ENCODE measurements around the gene CNKSR3.
"Not testable (repeated sequence)": the region's sequence is repeated elsewhere in the genome, so short reads cannot be mapped to it uniquely, and the experiment has no call there.

The CNKSR3 gene

DNA sequence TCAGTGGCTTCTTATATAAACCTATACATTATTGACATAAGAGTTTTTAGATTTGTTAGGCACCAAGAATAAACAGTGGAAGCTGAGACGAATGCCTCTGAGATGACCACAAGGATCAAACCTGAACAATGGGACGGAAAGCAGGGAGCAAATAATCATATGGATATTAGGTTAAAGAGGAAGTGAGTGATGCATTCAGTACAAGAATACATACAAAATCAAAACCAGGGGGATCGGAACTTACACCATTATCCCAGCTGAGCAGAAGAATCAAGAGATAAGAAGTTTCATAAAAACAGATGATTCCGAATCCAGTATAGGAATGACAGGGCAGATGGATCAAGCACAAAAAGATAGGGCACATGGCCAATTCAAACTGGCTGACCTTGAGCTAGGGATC is 21.9 kb upstream of the CNKSR3 start:
- no peak overlapping the region for H3K4me3 ChIP-seq (ENCODE audit: low read length)
- DNase-seq (ENCODE audit: low read depth, low spot score), result no peak

DNA sequence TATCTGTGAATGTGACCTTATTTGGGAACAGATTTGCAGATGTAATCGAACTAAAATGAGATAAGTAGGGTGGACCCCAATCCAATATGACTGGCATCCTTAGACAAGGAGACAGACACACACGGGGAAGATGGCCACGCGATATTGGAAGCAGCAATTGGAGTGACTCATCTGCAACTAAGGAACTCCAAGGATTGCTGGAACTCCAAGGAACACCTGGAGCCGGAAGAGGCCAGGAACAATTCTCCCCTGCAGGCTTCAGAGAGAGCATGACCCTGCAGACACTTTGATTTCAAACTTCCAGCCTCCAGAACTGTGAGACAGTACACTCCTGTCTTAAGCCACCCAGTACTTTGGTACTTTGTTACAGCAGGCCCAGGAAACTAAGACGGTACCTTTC is 19.5 kb upstream of the CNKSR3 start:
- no peak for DNase-seq (ENCODE audit: low read depth, low spot score)
- H3K4me3 ChIP-seq (ENCODE audit: low read length), result no peak overlapping the region

DNA sequence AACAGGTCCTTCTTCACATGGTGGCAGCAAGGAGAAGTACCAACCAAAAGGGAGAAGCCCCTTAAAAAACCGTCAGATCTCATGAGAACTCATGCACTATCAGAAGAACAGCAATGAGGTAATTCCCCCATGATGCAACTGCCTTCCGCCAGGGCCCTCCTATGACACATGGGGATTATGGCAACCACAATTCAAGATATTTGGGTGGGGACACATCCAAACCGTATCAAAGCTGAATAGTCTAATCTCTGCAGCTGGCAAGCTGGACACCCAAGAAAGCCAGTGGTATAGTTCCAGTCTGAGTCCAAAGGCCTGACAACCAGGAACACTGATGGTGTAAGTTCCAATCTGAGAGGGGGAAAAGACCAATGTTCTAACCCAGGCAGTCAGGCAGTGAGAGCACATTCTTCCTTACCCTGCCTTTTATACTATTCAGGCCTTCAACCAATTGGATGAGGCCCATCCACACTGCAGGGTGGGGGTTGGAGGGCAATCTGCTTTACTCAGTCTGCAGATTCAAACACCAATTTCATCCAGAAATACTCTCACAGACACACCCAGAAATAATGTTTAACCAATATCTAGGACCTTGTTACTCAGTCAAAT is 17.9 kb upstream of the CNKSR3 start:
- H3K4me3 ChIP-seq (ENCODE audit: low read length), result no peak overlapping the region
- DNase-seq (ENCODE audit: low read depth, low spot score), result no peak

DNA sequence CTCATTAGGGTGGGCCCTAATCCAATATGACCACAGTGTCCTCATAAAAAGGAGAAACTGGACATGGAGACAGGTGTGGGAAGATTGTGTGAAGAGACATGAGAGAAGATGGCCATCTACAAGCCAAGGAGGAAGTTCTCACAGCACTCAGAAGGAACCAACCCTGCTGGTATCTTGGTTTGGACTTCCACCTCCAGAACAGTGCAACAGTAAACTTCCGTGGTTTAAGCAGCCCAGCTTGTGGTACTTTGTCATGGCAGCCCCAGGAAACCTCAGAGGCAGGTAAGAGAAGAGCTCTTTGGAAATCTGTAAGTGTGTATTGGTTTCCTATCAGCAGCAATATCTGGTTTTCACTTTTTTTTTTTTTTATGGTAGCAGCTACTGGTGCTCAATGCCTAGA is 16.5 kb upstream of the CNKSR3 start:
- H3K4me3 ChIP-seq (ENCODE audit: low read length), result no peak overlapping the region
- no peak for DNase-seq (ENCODE audit: low read depth, low spot score)

DNA sequence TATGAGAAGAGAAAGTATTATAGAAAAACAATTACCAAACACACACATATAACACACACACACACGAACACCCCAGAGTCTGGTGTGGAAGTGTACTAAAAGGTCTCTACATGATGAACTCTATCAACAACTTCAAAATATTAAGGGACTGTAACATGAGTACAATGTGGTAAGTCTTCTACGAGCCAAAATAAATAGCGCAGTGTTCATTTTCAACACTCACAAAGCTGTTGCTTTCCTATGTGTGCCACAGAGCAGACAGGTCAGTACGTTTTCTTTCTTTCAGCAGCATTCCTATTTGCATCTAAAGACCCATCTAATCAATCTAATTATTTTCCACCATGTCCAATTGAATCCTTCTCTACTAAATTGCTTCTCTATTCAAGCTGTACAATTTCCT is 12.1 kb upstream of the CNKSR3 start:
- DNase-seq (ENCODE audit: low read depth, low spot score), result no peak
- no peak overlapping the region for H3K4me3 ChIP-seq (ENCODE audit: low read length)

DNA sequence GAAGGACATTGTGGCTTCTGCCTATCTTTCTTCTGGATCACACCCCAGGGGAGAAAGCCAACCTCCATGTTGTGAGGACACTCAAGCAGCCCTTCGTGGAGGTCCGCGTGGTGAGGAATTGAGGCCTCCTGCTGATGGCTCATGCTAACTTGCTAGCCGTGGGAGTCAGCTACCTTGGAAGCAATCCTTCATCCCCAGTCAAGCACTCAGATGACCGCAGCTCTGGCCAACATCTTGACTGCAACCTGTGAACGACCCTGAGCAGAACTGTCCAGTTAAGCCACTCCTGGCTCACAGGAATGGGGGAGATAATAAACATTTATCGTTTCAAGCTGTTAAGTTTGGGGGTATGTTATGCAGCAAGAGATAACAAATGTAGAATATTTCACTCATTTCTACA is 10.9 kb upstream of the CNKSR3 start:
- no peak overlapping the region for H3K4me3 ChIP-seq (ENCODE audit: low read length)
- no peak for DNase-seq (ENCODE audit: low read depth, low spot score)

DNA sequence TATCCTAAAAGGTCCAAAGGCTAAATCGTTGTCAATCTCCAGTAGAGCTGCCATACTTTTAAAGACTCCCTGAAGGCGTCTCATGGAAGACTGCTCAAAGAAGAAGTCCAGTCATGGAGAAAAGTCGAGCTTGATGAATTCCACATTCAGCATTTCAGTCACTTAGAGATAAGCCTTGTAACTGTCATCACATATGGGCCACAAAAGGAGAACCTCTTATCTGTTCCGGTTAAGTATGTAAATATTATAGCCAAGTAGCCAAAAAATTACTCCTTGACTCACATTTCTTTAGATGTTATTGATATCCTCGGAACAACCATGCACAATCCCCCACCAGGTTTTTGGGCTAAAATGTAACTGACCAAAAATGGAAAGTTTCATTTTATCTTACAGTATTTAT is 9.8 kb upstream of the CNKSR3 start:
- H3K4me3 ChIP-seq (ENCODE audit: low read length), result no peak overlapping the region
- no peak for DNase-seq (ENCODE audit: low read depth, low spot score)

DNA sequence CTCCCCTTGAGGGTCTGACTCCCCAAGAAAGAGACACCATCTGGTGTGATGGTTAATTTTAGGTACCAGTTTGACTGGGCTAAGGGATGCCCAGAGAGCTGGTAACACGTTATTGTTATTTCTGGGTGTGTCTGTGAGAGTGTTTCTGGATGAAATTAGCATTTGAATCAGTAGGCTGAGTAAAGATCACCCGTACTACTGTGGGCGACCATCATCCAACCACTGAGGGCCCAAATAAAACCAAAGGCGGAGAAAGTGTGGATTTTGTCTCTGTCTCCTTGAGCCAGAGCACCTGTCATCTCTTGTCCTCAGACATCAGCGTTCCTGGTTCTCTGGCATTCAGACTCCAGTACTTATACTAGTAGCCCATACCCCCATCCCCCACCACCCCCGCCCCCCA is 7.9 kb upstream of the CNKSR3 start:
- no peak overlapping the region for H3K4me3 ChIP-seq (ENCODE audit: low read length)
- DNase-seq (ENCODE audit: low read depth, low spot score), result no peak

DNA sequence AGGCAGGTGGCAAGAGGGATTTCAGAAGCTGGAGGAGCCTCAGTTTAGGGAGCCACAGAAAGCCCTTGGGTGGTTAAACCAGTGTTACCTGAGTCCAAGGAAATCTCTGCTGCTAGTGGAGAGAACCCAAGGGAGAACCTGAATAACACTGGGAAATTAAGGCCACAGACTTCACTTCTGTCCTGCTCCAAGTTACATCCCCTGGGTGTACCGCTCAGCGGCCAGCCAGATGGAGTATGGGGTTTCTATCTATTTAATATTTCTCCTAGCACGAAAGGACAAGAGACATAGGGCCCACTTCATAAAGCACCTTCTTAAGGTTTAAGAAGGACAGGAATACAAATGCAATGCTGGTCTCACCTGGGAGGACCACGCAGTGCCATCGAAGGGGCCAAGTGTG is 5.8 kb upstream of the CNKSR3 start:
- DNase-seq (ENCODE audit: low read depth, low spot score), result no peak
- no peak overlapping the region for H3K4me3 ChIP-seq (ENCODE audit: low read length)

DNA sequence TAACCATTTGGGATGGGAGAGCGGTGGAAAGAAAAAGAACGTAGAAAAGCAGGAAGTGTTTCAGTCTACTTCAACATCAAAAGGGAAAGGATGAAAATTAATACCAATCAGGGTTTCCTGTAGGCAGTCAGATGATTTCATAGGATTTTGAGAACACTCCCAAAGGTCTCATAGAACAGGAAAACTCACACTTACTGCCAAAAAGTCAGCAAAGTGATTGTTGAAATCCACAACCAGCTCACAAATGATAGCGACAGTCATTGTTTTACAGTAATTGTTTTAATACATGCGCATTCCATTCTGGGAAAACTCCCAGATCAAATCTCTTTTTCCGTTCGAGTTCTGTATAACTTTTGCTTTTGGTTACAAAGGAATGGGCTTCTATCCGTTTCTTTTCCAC is 5.3 kb upstream of the CNKSR3 start:
- H3K4me3 ChIP-seq (ENCODE audit: low read length), result no peak overlapping the region
- DNase-seq (ENCODE audit: low read depth, low spot score), result no peak

DNA sequence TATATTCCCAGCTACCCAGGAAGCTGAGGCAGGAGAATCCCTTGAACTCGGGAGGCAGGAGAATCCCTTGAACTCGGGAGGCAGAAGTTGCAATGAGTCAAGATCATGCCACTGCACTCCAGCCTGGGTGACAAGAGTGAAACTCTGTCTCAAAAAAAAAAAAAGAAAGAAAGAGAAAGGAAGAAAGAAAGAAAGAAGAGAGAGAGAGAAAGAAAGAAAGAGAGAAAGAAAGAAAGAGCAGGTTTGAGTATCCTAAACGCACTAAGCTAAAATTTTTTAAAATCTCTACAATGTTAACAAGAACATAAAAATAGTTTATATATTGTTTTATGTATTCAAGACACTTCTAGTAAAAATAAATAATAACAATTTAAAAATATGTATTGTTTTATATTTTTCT is 4.6 kb upstream of the CNKSR3 start:
- DNase-seq (ENCODE audit: low read depth, low spot score); H3K4me3 ChIP-seq (ENCODE audit: low read length): not testable (repeated sequence)

DNA sequence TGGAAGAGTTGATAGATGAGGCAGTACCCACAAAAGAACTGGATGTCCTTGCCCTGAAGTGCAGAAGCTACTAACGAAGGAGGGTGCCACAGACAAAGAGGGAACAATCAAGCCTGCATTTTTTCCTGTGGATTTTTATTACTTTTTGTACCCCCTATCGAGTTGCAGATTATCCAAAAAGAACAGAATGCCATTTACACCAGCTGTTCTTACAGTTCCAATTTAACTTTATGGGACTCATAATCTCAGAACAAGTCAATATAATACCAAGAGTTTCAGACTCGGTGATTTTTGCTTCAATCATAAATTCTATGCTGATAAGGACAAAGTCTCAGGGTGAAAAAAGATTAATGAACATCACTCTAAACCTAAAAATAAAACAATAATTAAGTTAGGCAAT is 4.0 kb upstream of the CNKSR3 start:
- H3K4me3 ChIP-seq (ENCODE audit: low read length), result no peak overlapping the region
- no peak for DNase-seq (ENCODE audit: low read depth, low spot score)

DNA sequence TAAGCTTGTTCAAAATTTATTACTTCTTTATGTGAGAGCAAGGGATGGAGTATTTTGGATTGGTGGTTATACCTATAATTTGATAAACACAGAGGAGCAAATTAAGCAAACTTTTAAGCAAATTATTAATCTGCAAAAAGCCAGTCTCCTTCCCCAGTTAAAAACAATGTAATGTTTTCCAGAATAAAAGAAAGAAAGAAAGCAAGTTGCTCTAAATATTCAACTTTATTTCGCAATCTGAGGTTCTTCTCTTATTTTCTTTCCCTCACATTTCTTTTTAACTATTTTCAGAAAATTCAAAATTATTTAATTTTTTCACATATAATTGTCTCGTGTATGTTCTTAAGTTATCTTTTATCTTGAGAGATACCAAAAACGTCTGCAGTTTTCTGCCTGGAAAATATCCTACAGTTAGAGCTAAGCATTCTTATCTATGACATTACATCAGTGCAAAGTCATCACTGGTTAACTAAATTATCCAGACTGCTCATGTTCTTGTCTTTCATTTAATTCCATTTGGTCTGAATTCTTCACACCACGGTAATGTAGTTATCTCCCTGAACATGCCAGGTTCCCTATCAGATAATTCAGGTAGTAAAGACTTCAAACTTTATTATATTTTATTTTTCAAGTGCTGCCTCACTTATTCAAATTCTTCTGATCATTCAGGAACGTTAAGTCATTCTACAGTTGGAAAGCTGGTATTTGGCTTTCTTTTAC is 3.3 kb upstream of the CNKSR3 start:
- no peak for DNase-seq (ENCODE audit: low read depth, low spot score)
- H3K4me3 ChIP-seq (ENCODE audit: low read length), result no peak overlapping the region

DNA sequence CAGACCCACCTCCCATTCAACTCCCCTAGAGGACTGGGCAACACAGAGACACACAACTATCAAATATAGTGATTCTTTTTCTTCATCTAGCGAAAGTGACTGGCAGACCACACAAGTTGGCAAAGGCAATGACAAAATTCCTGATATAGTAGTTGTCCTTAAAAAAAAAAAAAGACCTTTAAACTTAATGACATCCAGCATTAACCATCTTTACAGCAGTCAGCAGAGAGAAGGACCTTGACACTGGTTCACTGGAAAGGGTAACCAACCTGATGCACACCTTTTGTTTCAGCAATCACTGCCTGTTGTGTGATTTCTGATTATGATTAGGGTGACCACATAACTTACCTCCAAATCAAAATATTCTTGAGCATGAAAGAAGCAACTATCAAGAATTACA is 1.7 kb upstream of the CNKSR3 start:
- DNase-seq (ENCODE audit: low read depth, low spot score), result no peak
- no peak overlapping the region for H3K4me3 ChIP-seq (ENCODE audit: low read length)

DNA sequence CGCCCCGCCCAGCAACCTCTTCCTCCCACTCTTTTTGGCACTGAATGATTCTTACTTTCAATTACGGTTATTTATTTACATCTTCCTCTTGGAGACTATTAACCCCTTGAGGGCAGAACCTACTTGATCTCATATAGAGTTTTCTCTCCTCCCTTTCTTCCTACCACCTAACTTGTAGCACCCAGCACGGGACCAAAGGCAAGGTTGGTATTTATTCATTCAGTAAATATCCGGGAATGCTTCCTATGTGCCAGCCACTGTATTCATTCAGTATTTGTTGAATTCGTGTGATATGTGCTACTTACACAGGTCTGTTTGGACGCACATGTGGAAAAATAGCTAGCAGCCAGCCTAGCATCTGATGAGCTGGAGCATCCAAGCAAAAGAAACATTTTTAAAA is 1.3 kb upstream of the CNKSR3 start:
- DNase-seq (ENCODE audit: low read depth, low spot score), result no peak
- H3K4me3 ChIP-seq (ENCODE audit: low read length), result no peak overlapping the region

DNA sequence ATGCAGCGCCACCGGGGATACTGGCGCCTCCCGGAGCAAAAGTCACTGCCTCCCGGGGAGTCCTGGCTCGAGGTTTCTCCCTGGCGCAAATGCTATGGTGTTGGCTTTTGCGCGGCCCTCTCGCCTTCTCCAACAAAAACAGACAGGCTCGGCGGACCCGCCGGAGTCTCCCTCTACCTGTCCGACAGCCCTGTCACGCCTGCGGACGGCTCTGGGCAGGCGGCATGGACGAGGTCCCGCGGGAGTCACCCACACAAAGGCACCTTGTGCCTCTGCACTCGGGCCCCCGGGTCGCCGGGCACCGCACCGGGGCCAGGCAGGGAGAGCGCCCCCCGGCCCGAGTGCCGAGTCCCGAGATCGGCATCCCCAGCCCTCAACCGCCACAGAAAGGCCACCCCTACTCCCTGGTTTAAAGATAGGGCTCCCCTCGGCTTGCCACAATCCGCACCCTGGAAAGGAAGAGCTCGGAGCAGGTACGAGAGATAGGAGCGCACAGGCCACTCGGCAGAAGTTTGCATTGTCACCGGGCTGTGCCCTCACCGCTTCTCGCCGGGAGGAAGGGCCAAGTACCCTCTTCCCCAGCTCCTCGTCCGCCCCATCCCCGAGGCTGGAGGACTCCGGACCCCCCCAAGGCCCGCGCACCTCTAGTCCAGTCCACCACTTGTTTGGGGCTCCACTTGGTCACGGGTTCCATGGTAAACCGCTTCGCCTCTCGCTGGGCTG is 903 bp downstream of the CNKSR3 start:
- no peak overlapping the region for H3K4me3 ChIP-seq (ENCODE audit: low read length)
- no peak for DNase-seq (ENCODE audit: low read depth, low spot score)

DNA sequence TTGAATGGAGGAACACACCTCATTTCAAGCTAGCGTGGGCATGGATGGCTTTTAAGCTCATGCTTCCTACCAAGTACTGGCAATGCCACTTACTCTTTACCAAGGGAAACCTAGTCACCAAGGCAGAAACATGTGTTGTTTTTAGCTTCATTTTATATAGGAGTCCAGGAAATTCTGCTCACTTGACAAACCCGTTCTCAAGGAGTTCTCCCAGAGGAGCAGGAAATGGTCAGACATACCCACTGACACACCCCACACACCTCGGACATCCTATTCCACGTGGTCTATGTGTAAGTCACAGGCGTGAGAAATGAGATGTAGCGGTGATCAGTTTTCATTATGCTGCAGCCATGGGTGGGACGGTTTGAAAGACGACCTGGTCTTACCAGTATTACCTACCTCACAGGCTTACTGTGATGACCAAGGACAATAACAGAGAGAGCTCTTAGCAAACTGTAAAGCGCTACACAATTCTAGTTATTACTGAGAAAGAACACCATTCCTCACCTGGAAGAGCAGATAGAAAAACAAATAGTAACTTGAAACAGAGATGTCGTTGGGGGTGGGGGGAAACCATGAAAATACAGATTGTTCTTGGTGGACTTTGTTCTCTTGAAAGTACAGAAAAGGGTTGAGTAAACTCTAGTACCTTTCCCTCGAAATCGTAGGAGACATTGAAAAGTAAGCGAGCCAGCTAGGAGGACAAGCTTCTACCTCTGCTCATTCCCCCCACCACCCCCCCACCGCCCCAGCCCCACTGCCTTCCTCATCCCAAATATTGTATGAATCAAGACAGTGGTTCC is 1.7 kb downstream of the CNKSR3 start:
- no peak for DNase-seq (ENCODE audit: low read depth, low spot score)
- no peak overlapping the region for H3K4me3 ChIP-seq (ENCODE audit: low read length)

DNA sequence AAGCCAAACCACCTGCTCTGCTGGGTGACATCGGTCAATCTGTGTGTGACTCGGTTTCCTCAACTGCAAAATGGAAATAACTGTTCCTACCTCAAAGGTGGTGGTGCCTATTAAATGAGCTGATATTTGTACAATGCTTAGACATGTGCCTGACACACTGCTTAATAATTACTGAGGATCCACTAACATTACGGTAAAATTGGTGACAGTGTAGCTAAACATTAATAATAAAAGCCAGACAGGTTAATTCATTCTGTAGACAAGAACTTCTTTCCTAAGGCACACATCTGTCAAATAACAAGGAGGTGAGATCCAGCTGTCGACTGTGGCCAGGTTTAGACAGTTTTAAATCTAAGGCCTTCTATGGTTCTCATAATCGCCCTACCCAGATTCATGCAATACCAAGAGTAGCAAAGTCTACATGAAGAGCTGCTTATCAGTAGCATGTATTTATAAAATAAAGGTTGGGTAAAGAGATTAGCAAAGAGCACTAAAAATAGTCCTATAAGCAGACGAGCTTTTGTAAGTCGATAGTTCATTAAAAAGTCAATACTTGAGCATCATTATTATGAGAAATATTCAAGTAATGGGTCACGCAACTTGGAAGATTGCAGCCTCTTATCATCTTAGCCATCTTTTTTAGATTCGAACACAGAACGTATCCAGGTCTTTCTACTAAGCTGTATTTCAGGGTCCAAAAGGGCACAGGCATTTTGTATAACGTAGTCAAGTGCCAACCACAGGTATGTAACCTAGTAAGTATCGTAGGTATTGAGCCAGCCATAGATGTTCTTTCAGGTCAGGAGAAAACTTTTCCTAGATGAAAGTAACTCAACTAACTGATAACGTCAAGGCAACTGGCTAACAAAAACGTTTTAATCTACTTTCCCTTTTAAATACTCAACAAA is 3.2 kb downstream of the CNKSR3 start:
- DNase-seq (ENCODE audit: low read depth, low spot score), result no peak
- no peak overlapping the region for H3K4me3 ChIP-seq (ENCODE audit: low read length)

DNA sequence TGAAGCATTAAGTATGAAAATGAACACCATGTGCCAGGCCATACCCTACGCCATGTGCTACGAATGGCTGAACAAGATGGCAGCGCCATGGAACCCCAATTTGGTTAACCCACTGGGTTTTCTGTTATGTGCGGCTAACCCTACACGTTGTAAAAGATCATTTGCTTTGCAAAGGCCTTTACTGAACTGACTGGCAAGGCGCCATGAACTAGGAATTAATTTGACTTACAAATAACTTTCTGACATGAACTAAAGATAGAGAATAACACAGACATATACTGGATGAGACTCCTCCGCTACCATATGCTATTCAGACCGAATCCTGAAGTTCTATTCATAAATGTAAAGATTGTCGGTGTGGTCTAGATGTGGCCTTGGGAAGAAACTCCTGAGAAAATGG is 3.9 kb downstream of the CNKSR3 start:
- no peak overlapping the region for H3K4me3 ChIP-seq (ENCODE audit: low read length)
- DNase-seq (ENCODE audit: low read depth, low spot score), result no peak
